H7 (cell line): ENCODE results near the gene IMMP2L. TPM values are rescaled to one million over a fixed set of nuclear protein-coding genes. Genes with fewer than 3 reads are reported as not detected.
A peak's percentile ranks its signal among the peaks of the same experiment; 100 is the strongest.

Experiments
- DNase-seq: peaks from one replicate; pipeline ENCODE4 v3.0.0; 2012
- H3K27me3 ChIP-seq: 2 replicates; pipeline ENCODE4 v1.6.0; 2011; ENCODE audit warnings: mild to moderate bottlenecking, low read length; ENCODE audit not compliant: control insufficient read depth, insufficient read depth
- H3K36me3 ChIP-seq: replicated peaks from 2 replicates; pipeline ENCODE4 v1.5.1; 2011; ENCODE audit warnings: low read length; ENCODE audit not compliant: control insufficient read depth, insufficient read depth
- H3K4me3 ChIP-seq: 2 replicates; pipeline ENCODE4 v1.5.1; 2011; ENCODE audit warnings: low read depth, mild to moderate bottlenecking, control low read depth, low read length, moderate library complexity; ENCODE audit not compliant: insufficient read depth
- total RNA-seq: library from RNA; depleted of rRNA; stranded (reverse); fragments of >200 nt; shearing (Covaris generic); gene quantifications from 2 replicates; pipeline ENCODE4 v1.2.3, GENCODE V29; 2014

IMMP2L gene
- total RNA-seq, 1 experiment from 2014 or later = 9.2 TPM

DNA sequence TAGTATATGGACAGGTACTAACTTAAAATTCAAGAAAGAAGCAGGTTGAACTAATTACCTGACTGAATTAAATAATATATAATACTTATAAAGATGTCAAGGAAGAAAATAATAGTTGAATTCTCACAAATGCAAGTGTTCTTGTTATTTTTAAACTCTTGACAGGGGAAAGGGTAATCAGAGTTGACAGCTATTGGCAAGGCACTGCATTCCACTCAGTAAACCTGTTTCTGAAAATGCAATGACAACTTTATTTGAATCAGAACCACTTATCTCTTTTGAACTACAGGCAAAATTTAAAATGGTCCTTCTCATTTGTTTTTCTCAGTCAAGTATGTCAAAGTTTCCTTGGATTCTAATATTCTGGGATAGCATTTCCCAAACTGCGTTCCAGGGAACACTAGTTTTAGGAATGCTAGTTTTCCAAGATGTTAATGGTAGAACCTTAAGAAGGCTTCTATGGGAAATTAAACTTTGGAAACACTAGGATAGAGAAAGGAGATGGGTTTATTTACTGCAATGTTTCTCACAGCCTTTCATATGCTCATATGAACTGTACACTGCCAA lies 575.1 kb downstream of the IMMP2L start:
- no peak for DNase-seq
- Histone ChIP-seq H3K4me3 (no peak overlapping the region), H3K27me3 (no peaks in the 10 kb centered on the region), H3K36me3 (no peaks in the 10 kb centered on the region)

DNA sequence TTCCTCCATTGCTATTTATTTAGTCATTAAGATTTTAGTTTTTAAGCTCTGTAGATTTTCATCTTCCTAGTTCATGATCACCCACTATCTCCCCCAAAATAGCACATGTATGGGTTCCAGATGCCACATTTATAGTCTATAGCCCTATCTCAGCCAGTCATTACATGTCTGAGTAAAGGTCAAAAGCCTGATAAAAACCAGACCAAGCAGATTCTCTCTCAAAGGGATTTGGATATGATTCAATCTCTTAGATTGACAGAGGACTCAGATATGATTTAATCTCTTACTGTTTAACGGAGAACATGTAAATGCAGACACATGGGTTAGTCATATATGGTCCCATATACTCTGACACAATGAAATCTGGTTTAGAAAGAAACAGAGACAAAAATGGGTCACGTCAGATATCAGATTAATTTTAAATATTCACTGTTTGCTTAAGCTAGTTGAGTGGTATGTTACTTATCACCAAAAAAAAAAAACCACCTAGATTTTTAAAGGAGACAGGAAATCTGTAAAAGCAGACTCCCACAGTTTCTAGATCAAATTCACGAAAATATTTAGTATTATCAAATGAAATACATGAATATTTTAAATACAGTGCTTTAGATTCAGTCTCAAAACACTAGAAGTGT lies 578.4 kb downstream of the IMMP2L start:
- H3K4me3 ChIP-seq = no peak overlapping the region
- no peaks in the 10 kb centered on the region for H3K36me3 ChIP-seq
- no peak for DNase-seq
- no peaks in the 10 kb centered on the region for H3K27me3 ChIP-seq

DNA sequence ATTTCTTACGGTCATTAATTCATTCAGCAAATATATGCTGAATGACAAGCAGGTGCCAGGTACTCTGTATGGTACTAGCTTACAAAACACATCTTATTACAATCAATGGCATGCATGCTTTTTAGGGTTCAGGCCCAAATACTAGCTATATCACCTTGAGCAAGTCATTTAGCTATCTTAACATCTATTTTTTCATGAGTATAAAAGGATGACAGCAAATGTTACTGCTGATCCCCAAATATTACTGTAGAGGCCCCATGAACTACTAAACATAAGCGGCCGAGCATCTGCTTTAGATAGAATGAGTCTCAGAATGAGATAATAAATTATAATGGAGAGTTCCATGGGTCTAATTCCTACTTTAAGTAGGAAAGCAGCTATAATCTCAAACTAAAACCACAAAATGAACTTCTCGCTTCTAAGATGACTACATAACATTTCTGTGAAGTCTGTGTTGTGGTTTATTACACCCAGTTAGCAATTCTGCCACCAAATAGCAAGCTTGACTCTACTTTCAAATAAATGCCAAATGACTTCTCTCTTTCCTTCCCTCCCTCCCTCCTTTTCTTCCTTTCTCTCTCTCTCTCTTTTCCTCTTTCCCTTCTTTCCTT lies 585.1 kb downstream of the IMMP2L start:
- H3K27me3 ChIP-seq = no peaks in the 10 kb centered on the region
- no peak overlapping the region for H3K4me3 ChIP-seq
- DNase-seq = no peak
- H3K36me3 ChIP-seq = no peaks in the 10 kb centered on the region

DNA sequence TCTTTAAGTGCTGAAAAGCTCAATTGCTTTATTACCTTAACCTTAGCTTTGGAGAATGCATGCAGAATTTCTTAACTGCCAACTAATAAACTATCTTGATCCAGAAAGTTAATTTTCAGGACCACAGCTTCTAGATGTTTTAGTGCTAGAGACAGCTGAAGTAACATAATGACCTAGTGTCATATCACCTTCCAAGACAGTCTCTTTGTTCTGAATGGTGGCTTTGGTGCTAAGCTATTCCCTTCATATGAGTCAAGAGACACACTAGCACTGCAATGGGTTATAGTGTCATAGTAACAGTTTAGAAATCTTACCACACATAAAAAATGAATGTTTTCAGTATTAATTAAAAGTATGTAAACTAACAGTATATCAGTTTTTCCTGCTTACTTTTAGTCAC lies 586.8 kb downstream of the IMMP2L start:
- Histone ChIP-seq H3K36me3 (no peaks in the 10 kb centered on the region), H3K4me3 (no peak overlapping the region), H3K27me3 (no peaks in the 10 kb centered on the region)
- DNase-seq = no peak

DNA sequence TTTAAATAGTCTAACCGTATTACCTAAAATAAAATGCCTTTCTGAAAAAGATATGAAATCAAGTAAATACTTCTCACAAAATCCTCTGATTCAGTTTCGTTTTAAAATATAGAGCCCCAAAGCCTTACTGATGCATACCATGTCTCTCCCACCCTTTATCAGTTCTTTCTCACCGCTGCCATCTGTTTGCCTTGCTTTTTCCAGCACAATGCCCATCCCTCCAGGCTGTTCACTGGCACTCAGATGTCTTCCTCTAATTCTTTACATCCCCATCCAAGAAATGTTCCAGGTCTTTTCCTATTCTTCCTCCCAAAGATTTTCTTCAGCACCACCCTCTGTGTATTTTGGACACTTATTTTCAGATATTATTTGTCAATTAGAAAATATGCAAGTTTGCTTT lies 587.9 kb downstream of the IMMP2L start:
- DNase-seq = no peak
- Histone ChIP-seq H3K4me3 (no peak overlapping the region), H3K36me3 (no peaks in the 10 kb centered on the region), H3K27me3 (no peaks in the 10 kb centered on the region)

DNA sequence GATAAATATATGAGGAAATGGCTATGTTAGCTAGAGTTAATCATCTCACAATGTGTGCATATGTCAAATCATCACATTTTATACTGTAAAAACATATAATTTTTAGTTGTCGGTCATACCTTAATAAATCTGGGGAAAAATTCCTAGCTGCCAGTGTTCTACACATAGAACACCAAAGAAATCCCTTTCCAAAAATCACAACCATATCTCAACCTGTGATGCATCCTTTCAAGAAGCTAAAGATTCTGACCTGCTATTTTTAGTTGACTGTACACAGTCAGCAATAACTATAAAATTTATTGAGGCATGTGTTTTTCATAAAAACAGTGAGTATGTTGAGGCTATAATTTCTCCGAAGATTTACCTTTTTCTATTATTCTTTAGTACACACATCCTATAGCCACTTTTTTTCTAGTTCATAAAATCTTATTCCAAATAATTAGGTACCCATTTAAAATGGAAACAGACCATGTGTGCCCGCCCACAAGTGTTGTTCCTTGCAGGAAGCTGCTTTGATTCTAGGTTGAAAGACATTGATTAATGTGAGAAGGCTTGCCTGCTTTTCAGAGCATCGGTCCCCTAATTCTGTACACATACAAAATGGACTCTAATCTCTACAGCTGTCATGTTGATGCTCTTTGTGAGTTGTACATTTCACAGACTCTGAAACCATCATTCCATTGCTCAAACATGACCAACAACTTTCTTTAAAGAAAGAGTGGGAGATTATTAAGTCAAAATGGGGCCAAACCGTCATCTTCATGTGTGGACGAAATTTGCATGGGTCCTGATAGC lies 588.9 kb downstream of the IMMP2L start:
- H3K4me3 ChIP-seq = no peak overlapping the region
- no peaks in the 10 kb centered on the region for H3K27me3 ChIP-seq
- no peak for DNase-seq
- H3K36me3 ChIP-seq = no peaks in the 10 kb centered on the region

DNA sequence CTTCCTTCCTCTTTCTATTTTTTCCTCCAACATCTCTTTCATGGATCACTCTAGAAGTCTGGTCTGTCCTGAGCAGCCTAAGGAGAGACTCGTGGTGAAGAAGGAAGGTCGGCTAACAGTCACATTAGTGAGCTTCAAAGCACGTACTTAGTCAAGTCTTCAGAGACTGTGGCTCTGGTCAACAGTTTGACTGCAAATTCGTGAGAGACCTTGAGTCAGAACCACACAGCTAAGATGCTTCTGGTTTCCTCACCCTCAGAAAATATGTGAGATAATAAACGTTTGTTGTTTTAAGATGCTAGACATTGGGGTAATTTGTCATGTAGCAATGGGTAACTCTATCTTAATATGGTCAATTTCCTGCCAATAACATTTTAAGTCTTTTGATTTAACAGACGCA lies 597.5 kb downstream of the IMMP2L start:
- DNase-seq = no peak
- H3K36me3 ChIP-seq = no peaks in the 10 kb centered on the region
- H3K27me3 ChIP-seq = no peaks in the 10 kb centered on the region
- no peak overlapping the region for H3K4me3 ChIP-seq

DNA sequence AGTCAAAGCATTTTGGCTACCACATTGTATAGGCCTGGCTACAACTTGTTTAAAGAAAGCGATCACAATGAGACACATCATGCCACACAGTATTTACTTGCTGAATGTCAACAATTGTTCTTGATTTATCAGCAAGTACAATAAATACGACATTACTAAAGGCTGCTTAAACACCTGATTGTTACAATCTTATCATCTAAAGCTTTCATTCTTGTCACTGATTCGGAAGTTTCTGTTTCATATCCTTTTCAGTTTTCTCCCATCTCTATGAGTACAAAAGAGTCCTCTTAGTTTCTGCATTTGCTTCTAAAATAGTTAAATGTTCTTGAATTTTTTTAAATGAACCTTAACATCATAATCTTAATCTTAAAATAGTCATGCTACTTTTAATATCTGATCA lies 599.5 kb downstream of the IMMP2L start:
- DNase-seq = no peak
- Histone ChIP-seq H3K27me3 (no peaks in the 10 kb centered on the region), H3K36me3 (no peaks in the 10 kb centered on the region), H3K4me3 (no peak overlapping the region)

DNA sequence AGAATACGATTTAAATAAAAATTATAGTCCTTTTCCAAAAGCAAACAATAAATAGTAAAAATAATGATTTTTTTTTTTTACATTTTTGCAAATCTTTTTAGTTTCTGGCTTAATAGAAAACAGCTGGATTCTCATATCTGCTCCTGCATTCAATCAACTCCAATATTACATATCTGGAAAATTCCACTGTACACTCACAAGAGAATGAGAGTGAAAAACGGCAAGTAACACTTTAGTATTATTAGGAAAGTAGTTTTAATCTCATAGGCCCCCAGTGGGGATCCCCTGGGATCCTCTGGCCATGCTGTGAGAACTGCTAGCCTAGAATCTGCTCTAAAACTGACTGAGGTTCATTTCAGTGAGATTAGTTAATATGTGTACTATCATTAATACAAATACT lies 599.9 kb downstream of the IMMP2L start:
- Histone ChIP-seq H3K36me3 (no peaks in the 10 kb centered on the region), H3K27me3 (no peaks in the 10 kb centered on the region)

DNA sequence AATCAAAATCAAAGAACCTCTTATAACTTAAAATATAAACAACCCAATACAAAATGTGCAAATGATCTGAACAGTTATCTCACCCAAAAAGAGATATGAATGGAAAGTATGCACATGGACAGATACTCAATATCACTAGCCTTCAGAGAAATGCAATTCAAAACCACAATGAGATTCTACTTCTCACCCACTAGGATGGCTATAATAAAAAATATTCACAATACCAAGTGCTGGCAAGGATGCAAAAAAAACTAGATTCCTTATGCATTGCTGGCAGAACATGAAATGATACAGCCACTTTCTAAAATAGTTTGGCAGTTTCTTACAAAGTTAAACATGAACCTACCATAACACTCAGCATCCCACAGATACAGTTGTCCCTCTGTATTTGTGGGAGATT lies 601.5 kb downstream of the IMMP2L start:
- Histone ChIP-seq H3K27me3 (no peaks in the 10 kb centered on the region), H3K4me3 (no peak overlapping the region)
- no peak for DNase-seq

More for the DNA sequence above, 599.9 kb downstream of the IMMP2L start:
- H3K4me3 ChIP-seq = no peak overlapping the region
- no peak for DNase-seq

DNA sequence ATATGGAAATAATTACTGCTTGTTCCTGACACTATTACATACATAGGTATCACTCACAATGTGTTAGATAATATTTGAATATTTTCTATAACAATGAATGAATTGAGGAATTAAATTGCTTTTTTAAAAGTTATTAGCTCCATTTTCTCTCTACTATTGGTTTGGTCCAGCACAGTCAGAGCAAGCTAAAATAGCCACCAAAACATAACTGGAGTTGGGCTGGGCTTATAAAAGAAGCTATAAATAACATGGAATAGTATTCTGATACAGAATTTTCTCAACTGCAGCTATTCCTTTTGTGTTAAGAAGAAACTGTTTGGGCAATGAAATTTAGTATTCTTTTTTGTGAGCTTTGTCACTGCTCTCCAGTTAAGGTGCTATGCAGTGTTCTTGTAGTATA lies 614.0 kb downstream of the IMMP2L start:
- Histone ChIP-seq H3K4me3 (no peak overlapping the region), H3K36me3 (no peaks in the 10 kb centered on the region), H3K27me3 (no peaks in the 10 kb centered on the region)
- no peak for DNase-seq

More for the DNA sequence above, 601.5 kb downstream of the IMMP2L start:
- no peaks in the 10 kb centered on the region for H3K36me3 ChIP-seq

DNA sequence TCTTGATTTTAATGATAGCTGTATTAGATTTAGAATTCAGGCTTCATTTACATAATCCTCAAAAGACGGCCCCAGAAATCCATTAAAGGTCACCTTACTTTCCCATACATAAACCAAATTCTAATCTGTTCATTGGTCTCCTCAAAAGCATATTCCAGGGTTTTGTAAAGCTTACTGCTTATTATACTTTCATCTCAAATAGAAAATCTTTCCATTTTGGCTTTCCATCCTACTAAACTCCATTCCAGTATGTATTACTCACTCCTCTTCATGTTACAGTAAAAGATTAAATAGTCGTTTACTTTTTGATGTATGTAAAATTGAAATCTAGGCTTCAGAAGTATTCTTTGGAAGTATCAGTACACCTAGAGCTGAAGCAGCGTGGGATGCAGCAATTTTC lies 614.9 kb downstream of the IMMP2L start:
- no peaks in the 10 kb centered on the region for H3K36me3 ChIP-seq

DNA sequence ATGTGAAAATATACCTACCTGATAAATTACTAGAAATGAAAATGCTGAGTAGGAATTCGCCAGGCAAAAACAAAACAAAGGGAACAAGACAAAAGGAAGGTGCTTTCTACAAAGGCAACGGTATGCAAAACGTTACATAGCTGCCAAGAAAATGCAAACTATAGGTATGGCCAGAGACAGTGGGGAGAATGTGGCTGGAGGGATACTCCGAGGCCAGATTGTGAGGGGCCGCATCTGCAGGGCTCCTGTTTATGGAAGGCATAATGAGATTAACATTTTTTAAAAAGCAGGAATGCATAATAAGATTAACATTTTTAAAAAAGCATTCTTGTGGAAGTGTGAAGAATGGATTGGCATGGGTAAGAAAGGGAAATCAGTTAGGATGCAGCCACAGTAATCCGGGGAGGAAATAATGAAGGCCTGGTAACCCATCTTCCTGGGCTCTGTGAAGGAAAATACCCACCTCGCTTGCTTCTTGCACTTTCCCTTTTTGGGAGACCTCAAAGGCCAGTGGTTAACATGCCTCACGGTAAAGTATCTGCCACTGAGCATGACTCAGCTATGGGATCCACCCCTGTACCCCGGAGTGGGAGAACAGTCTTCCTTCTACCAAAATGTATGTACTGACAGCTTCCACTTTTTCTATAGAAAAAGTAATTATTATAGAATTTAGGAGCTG lies 617.2 kb downstream of the IMMP2L start:
- H3K36me3 ChIP-seq = no peaks in the 10 kb centered on the region
- peak; percentile 2 for DNase-seq
- no peak overlapping the region for H3K4me3 ChIP-seq
- H3K27me3 ChIP-seq = no peaks in the 10 kb centered on the region

More for the DNA sequence above, 614.9 kb downstream of the IMMP2L start:
- Histone ChIP-seq H3K27me3 (no peaks in the 10 kb centered on the region), H3K4me3 (no peak overlapping the region)
- no peak for DNase-seq

DNA sequence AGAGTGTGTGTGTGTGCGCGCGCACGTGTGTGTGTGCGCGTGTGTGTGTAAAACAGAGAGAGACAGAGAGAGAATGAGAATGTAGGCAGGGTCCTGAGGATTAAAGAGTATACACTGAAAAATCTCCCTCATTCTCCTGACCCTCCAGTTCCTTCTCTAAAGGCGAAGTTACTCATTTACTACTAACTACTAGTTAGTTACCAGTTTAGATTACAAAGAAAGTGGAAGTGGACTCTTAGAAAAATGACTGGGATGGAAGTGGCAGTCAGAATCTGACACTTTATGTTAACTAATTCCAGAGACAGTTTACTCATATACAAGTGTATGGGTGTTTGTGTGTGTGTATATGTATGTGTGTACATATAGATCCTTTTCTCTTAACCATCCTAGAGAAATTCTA lies 617.8 kb downstream of the IMMP2L start:
- H3K27me3 ChIP-seq = no peaks in the 10 kb centered on the region
- H3K36me3 ChIP-seq = no peaks in the 10 kb centered on the region
- DNase-seq = no peak
- H3K4me3 ChIP-seq = no peak overlapping the region
